ENCODE data around the gene WDR53. TPM values are rescaled to one million over a fixed set of nuclear protein-coding genes. Genes with fewer than 3 reads are reported as not detected.

WDR53 gene
- total and polyA plus RNA-seq, 12 donors: 5.8 to 14.7 (median 8.2) TPM

GRCh38 chr3:196569003-196569516 lies 706 bp upstream of the WDR53 start:
- Histone ChIP-seq H3K4me1 (peaks cover 3 to 53% (median 28%) of the 10 kb centered on the region in 9 donors), H3K27ac (peak overlapping the region; percentile 61 to 91 (median 84)), H3K9me3 (no peaks in the 10 kb centered on the region), H3K36me3 (peaks cover 0 to 26% (median 0%) of the 10 kb centered on the region in 9 donors), H3K27me3 (no peaks in the 10 kb centered on the region), H3K4me3 (peak overlapping the region; percentile 67 to 96 (median 79))
- WGBS, 2 donors: 1% methylated on average over 42 to 44 of the region's 44 CpGs
- peak in 1 of 2 donors; percentile 31 for DNase-seq
- peak in 1 of 8 donors; percentile 5 for ATAC-seq
- no peak for TF ChIP-seq CTCF (IDR thresholded peaks at IDR 0.05)
- intact Hi-C loops (cut with DNase I): loop anchor here in 1 of 10 donors (10.0 kb wide), 1 partner anchor 376 kb away; the partner anchor contains the start of gene NCBP2

- 88 to 92% methylated on average over 9 of the region's 9 CpGs for WGBS, 2 donors
- H3K27ac ChIP-seq: peak overlapping the region in 1 of 10 donors; percentile 43
- DNase-seq: no peak
Measured at GRCh38 chr3:196563721-196564225, 4.6 kb downstream of the WDR53 start.

GRCh38 chr3:196559826-196560225 lies 8.5 kb downstream of the WDR53 start:
- no peak for TF ChIP-seq CTCF (IDR thresholded peaks at IDR 0.05)
- intact Hi-C loops (cut with DNase I): loop anchor here in 1 of 10 donors (10.0 kb wide), 1 partner anchor 385 kb away; the partner anchor contains the start of gene NCBP2
- WGBS, 2 donors: 38 to 52% methylated on average over 3 of the region's 3 CpGs
- peaks cover 0 to 62% (median 0%) of the 10 kb centered on the region in 9 donors for H3K36me3 ChIP-seq
- ATAC-seq (no peak), DNase-seq (no peak)
- H3K4me1 ChIP-seq: peaks cover 0 to 12% (median 0%) of the 10 kb centered on the region in 9 donors
- H3K27ac ChIP-seq: no peak overlapping the region
- no peak overlapping the region for H3K4me3 ChIP-seq
- no peaks in the 10 kb centered on the region for H3K27me3 ChIP-seq
- H3K9me3 ChIP-seq: no peaks in the 10 kb centered on the region

More at GRCh38 chr3:196563721-196564225, 4.6 kb downstream of the WDR53 start:
- Histone ChIP-seq H3K4me1 (peaks cover 0 to 18% (median 12%) of the 10 kb centered on the region in 9 donors), H3K9me3 (no peaks in the 10 kb centered on the region), H3K4me3 (no peak overlapping the region), H3K36me3 (peaks cover 0 to 64% (median 0%) of the 10 kb centered on the region in 9 donors), H3K27me3 (no peaks in the 10 kb centered on the region)
- TF ChIP-seq CTCF (IDR thresholded peaks at IDR 0.05): no peak
- intact Hi-C loops (cut with DNase I): loop anchor here in 1 of 10 donors (10.0 kb wide), 1 partner anchor 381 kb away; the partner anchor contains the start of gene NCBP2
- ATAC-seq: no peak

GRCh38 chr3:196558476-196558875 lies 9.9 kb downstream of the WDR53 start:
- Histone ChIP-seq H3K27me3 (no peaks in the 10 kb centered on the region), H3K4me3 (no peak overlapping the region), H3K4me1 (peaks cover 0 to 14% (median 0%) of the 10 kb centered on the region in 9 donors), H3K27ac (no peak overlapping the region), H3K36me3 (peaks cover 0 to 61% (median 4%) of the 10 kb centered on the region in 9 donors), H3K9me3 (no peaks in the 10 kb centered on the region)
- no peak for DNase-seq
- TF ChIP-seq CTCF (IDR thresholded peaks at IDR 0.05): no peak
- ATAC-seq: no peak
- intact Hi-C loops (cut with DNase I): no loop called here

All from heart right ventricle (tissue), 16 donors.